ENCODE data around the gene OR52A1. TPM values are rescaled to one million over a fixed set of nuclear protein-coding genes. Genes with fewer than 3 reads are reported as not detected.

OR52A1 gene
- total and polyA plus RNA-seq, 2 of the 4 experiments (the other 2 are of a cell fraction), result not detected

DNA sequence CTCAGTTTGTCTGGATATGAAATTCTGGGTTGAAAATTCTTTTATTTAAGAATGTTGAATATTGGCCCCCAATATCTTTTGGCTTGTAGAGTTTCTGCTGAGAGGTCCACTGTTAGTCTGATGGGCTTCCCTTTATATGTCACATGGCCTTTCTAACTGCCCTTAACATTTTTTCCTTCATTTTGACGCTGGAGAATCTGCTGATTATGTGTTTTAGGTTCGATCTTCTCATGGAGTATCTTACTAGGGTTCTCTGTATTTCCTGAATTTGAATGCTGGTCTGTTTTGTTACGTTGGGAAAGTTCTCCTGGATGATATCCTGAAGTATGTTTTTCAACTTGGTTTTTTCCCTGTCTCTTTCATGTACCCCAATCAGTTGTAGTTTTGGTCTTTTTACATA is 39.2 kb downstream of the OR52A1 start:
- H3K36me3 ChIP-seq (ENCODE audit: control insufficient read depth, insufficient read depth, low read length), result no peaks in the 10 kb centered on the region
- ATAC-seq (ENCODE audit: low read depth), result no peak
- dilution Hi-C loops (cut with HindIII; ENCODE audit: low sequenced_read_pairs, unreplicated experiment), result no loop called here

More for the DNA sequence above, 39.2 kb downstream of the OR52A1 start:
- Histone ChIP-seq H2BK120ac (ENCODE audit: low read depth, low read length) (no peak overlapping the region), H3K4me1 (ENCODE audit: control insufficient read depth, insufficient read depth, low read length) (no peaks in the 10 kb centered on the region), H3K9me1 (ENCODE audit: insufficient read depth, low read length) (no peaks in the 10 kb centered on the region), H2AK5ac (ENCODE audit: low read depth, low read length) (no peak overlapping the region), H3K18ac (ENCODE audit: low read depth, low read length) (no peak overlapping the region), H3K4me3 (ENCODE audit: insufficient read depth, low read depth, low read length) (no peak overlapping the region), H2AK9ac (replicated peaks; ENCODE audit: low read depth, low read length, poor library complexity) (no peak overlapping the region), H3K4me2 (ENCODE audit: low read depth, low read length) (no peak overlapping the region), H2BK5ac (ENCODE audit: low read depth, low read length, poor library complexity, severe bottlenecking) (no peak overlapping the region), H3K27me3 (ENCODE audit: control insufficient read depth, insufficient read depth, low read length) (no peaks in the 10 kb centered on the region), H3K27ac (ENCODE audit: insufficient read depth, low read length) (no peak overlapping the region), H3K14ac (replicated peaks; ENCODE audit: low read depth, low read length) (no peak overlapping the region), H3K79me1 (ENCODE audit: low read depth in 1 of 2, low read length in 2 of 2) (no peaks in the 10 kb centered on the region), H4K5ac (ENCODE audit: low read depth, low read length) (no peak overlapping the region), H2AFZ (replicated peaks; ENCODE audit: low read length, poor library complexity) (no peak overlapping the region), H3K23ac (ENCODE audit: low read depth, low read length) (no peak overlapping the region), H2BK20ac (ENCODE audit: low read depth, low read length) (no peak overlapping the region), H4K91ac (ENCODE audit: insufficient read depth, low read depth, low read length) (no peak overlapping the region), H2BK15ac (ENCODE audit: low read depth, low read length) (no peak overlapping the region), H3K9ac (ENCODE audit: low read depth, low read length) (no peak overlapping the region), H4K20me1 (ENCODE audit: insufficient read depth, low read length) (no peaks in the 10 kb centered on the region), H4K8ac (ENCODE audit: low read depth in 2 of 2, low read length in 2 of 2) (no peak overlapping the region), H3K56ac (ENCODE audit: extremely low read depth, insufficient read depth, low read length) (no peak overlapping the region), H3K9me3 (ENCODE audit: control insufficient read depth, insufficient read depth, low read length) (no peaks in the 10 kb centered on the region), H3K4ac (ENCODE audit: low read depth, low read length) (no peak overlapping the region)
- intact Hi-C loops (cut with micrococcal nuclease) (no loop called here), in situ Hi-C loops (cut with MboI; ENCODE audit: low sequenced_read_pairs) (no loop called here)
- DNase-seq, result no peak
- CTCF ChIA-PET, result no interaction called here
- TF ChIP-seq NFE2L2 (IDR thresholded peaks at IDR 0.05; ENCODE audit: low read depth, low read length) (no peak), RCOR1 (IDR thresholded peaks at IDR 0.05; ENCODE audit: insufficient replicate concordance, low read length) (no peak), CEBPB (IDR thresholded peaks at IDR 0.05; ENCODE audit: low read depth, low read length) (no peak), MAZ (IDR thresholded peaks at IDR 0.05; ENCODE audit: borderline replicate concordance, low read depth, low read length) (no peak), MXI1 (IDR thresholded peaks at IDR 0.05; ENCODE audit: borderline replicate concordance, low read depth, low read length) (no peak), POLR2A (IDR thresholded peaks at IDR 0.05; ENCODE audit: low read depth, low read length) (no peak), RFX5 (IDR thresholded peaks at IDR 0.05; ENCODE audit: low read depth, low read length) (no peak)
- TF ChIP-seq, protein P1, sequence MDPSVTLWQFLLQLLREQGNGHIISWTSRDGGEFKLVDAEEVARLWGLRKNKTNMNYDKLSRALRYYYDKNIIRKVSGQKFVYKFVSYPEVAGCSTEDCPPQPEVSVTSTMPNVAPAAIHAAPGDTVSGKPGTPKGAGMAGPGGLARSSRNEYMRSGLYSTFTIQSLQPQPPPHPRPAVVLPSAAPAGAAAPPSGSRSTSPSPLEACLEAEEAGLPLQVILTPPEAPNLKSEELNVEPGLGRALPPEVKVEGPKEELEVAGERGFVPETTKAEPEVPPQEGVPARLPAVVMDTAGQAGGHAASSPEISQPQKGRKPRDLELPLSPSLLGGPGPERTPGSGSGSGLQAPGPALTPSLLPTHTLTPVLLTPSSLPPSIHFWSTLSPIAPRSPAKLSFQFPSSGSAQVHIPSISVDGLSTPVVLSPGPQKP (IDR thresholded peaks at IDR 0.05; ENCODE audit: borderline replicate concordance, low read depth, low read length), result no peak
- no TSS peak for BruUV-seq (replicated peaks)
- WGBS, 2 experiments (ENCODE audit: extremely low coverage in 2 of 2, insufficient read length in 1 of 2), result no CpG with 5 or more reads among the region's 3 CpGs
- POLR2A ChIA-PET (ENCODE audit: unreplicated experiment), result no interaction called here
